Inferior parietal cortex (tissue), 1 donor: Measurements from ENCODE around the gene SPAG4.

Source experiments
- DNase-seq: peaks from one replicate; pipeline ENCODE4 v3.0.0-alpha.2; 2016; ENCODE audit errors: extremely low spot score

Gene SPAG4

DNA sequence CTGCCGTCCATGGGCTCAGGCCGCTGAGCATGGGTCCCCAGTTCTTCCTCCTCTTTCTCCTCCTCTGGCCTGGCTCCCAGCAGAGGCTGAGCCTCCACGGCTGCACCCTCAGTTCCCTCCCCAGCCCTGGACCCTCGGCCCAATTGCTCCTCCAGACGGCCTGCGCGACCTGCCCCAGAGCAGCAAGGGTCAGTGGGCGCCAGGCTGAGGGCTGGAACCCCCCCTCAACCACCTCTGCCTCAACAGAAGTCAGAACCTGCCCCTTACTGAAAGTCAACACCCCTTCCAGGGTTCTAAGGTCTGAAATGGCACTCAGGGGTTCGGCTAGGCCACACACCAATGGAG lies 15.9 kb upstream of the SPAG4 start:
- DNase-seq = no peak

GRCh38 chr20:35600176-35600992 lies 15.2 kb upstream of the SPAG4 start:
- no peak for DNase-seq

GRCh38 chr20:35600993-35601973 lies 14.3 kb upstream of the SPAG4 start:
- no peak for DNase-seq

GRCh38 chr20:35601990-35602389 lies 13.6 kb upstream of the SPAG4 start:
- DNase-seq = no peak

- no peak for DNase-seq
These were observed 12.7 kb upstream of the SPAG4 start for GRCh38 chr20:35602851-35603495.

- DNase-seq = no peak
These were observed 11.8 kb upstream of the SPAG4 start for GRCh38 chr20:35603695-35604448.

- DNase-seq = no peak
These were observed 11.2 kb upstream of the SPAG4 start for GRCh38 chr20:35604449-35604747.

GRCh38 chr20:35606127-35606526 lies 9.5 kb upstream of the SPAG4 start:
- DNase-seq = no peak

- DNase-seq = no peak
These were observed 8.5 kb upstream of the SPAG4 start for GRCh38 chr20:35607003-35607735.

- DNase-seq = no peak
These were observed 4.7 kb upstream of the SPAG4 start for GRCh38 chr20:35610833-35611427.

DNA sequence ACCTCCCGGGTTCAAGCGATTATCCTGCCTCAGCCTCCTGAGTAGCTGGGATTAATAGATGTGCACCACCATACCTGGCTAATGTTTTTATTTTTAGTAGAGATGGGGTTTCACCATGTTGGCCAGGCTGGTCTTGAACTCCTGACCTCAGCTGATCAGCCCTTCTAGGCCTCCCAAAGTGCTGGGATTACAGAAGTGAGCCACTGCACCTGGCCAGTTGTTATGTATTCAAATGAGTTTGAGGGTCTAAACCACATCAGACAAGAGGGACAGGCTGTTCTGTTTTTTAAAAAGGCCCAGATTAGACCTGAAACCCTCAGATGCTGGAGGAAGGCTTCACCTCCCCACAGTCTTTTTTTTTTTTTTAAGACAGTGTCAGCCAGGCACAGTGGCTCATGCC lies 4.1 kb upstream of the SPAG4 start:
- no peak for DNase-seq

DNA sequence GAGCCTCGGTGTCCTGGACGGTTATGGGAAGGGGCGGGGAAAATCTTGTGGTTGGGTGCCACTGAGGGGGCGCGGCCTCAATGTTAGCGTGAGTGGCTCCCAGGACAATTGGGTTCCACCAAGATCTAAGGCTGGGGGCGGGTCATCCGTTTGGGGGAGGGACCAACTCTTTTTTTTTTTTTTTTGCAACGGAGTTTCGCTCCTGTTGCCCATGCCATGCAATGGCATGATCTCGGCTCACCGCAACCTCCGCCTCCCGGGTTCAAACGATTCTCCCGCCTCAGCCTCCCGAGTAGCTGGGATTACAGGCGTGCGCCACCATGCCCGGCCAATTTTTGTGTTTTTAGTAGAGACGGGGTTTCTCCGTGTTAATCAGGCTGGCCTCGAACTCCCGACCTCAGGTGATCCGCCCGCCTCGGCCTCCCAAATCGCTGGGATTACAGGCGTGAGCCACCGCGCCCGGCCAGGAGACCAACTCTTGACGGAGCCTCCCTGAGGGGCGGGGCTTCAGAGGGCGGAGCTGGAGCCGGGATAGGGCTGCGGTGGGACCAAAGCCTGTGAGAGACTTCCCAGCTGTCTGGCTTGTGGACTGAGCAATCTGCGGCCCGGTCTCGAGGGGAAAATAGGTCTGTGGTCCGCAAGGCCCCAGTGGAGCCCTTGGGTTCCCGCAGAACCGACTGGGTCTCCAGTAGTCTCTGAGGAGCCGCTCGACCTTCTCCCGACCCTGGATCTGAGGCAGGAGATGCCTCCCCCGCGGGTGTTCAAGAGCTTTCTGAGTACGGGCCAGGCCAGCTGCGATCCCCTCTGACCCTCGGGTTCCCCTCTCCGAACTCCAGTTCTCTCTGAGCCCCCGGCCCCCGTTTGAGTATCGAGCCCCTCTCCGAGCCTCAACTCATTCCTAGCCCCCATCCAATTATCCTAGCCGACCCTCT lies 1.1 kb downstream of the SPAG4 start:
- peak; percentile 89 for DNase-seq

GRCh38 chr20:35617397-35618262 lies 2.0 kb downstream of the SPAG4 start:
- DNase-seq = no peak

DNA sequence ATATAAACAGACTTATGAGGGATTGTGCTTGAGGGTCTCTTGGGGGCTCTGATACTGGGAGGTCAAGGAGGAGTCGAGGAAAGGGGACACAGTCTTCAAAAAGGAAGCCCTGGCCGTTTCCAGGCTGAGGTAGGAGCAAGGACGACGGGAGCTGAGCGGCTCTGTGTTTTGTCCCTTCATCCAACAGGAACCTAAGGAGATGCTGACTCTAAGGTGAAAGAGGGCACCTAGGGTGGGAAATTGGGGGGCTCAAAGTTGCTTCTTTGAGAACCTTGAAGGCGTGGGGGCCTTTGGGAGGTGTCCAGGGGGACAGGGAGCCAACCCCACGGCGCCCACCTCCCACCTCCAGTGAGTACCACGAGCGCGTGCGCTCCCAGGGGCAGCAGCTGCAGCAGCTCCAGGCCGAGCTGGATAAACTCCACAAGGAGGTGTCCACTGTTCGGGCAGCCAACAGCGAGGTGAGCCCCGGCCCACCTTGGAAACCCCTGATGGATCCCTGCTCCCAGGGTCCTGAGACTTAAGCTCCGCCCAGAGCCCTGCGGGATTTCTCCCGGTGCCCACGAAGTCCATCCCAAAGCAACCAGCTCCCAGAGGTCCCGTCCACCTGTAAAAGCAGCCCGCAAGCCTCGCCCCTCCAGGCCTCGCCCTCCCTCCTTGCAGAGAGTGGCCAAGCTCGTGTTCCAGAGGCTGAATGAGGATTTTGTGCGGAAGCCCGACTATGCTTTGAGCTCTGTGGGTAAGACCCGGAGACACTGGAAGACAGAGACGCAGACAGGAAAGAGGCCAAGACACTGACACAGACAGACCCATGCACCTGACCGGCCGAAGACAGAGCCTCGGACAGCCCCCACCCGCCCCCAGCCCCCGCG lies 2.9 kb downstream of the SPAG4 start:
- DNase-seq = no peak

- DNase-seq = peak; percentile 33
These were observed 3.8 kb downstream of the SPAG4 start for GRCh38 chr20:35619196-35620095.

GRCh38 chr20:35620818-35621559 lies 5.4 kb downstream of the SPAG4 start:
- no peak for DNase-seq
